ENCODE data around the gene MFSD8.
"Not testable (repeated sequence)": the region's sequence is repeated elsewhere in the genome, so short reads cannot be mapped to it uniquely, and the experiment has no call there.

Gene MFSD8

GRCh38 chr4:127965062-127965802, at the start of gene MFSD8, which contains the start of gene ABHD18:
TSS of gene MFSD8 (minus strand) at chr4:127965173. CDS start at chr4:127965133, 40 bp downstream.
TSS of gene ABHD18 (plus strand) at chr4:127965406. CDS start at chr4:127982956, 17,550 bp downstream.
- Histone ChIP-seq H3K36me3 (replicated peaks) (peaks cover 8% of the 10 kb centered on the region), H3K4me1 (peaks cover 7% of the 10 kb centered on the region), H3K27me3 (ENCODE audit: low read depth) (no peaks in the 10 kb centered on the region), H3K4me3 (peak within 1 kb of the TSS; percentile 95), H3K9me3 (no peaks in the 10 kb centered on the region; the same call in 1 of the 2 replicates)
- in situ Hi-C loops (cut with MboI; ENCODE audit: low sequenced_read_pairs) = no loop called here
- DNase-seq (ENCODE audit: low spot score in 2 of 2) = peak; percentile 97 to 99

- no peaks in the 10 kb centered on the region for H3K36me3 ChIP-seq (replicated peaks)
- peaks cover 11% of the 10 kb centered on the region for H3K4me1 ChIP-seq
- DNase-seq (ENCODE audit: low spot score in 2 of 2) = no peak
- in situ Hi-C loops (cut with MboI; ENCODE audit: low sequenced_read_pairs) = no loop called here
- no peak overlapping the region for H3K4me3 ChIP-seq
- no peaks in the 10 kb centered on the region for H3K9me3 ChIP-seq
- H3K27me3 ChIP-seq (ENCODE audit: low read depth) = no peaks in the 10 kb centered on the region
Measured at GRCh38 chr4:128009428-128009827, 44.5 kb upstream of the MFSD8 start.

GRCh38 chr4:128006592-128006991, 41.6 kb upstream of the MFSD8 start:
- H3K36me3 ChIP-seq (replicated peaks) = no peaks in the 10 kb centered on the region
- H3K4me1 ChIP-seq = peaks cover 11% of the 10 kb centered on the region
- no peaks in the 10 kb centered on the region for H3K27me3 ChIP-seq (ENCODE audit: low read depth)
- no peak for DNase-seq (ENCODE audit: low spot score in 2 of 2)
- no peaks in the 10 kb centered on the region for H3K9me3 ChIP-seq
- no peak overlapping the region for H3K4me3 ChIP-seq
- in situ Hi-C loops (cut with MboI; ENCODE audit: low sequenced_read_pairs) = no loop called here

- no peaks in the 10 kb centered on the region; the same call in 1 of the 2 replicates for H3K9me3 ChIP-seq
- 0 out of 2 replicates have a peak, but pooled peaks cover 2% of the 10 kb centered on the region for H3K4me1 ChIP-seq
- no peak for DNase-seq (ENCODE audit: low spot score in 2 of 2)
- H3K27me3 ChIP-seq (ENCODE audit: low read depth) = no peaks in the 10 kb centered on the region
- in situ Hi-C loops (cut with MboI; ENCODE audit: low sequenced_read_pairs) = no loop called here
- no peak overlapping the region for H3K4me3 ChIP-seq
- 0 out of 2 replicates have a peak, but pooled peaks cover 5% of the 10 kb centered on the region for H3K36me3 ChIP-seq (replicated peaks)
Measured at GRCh38 chr4:127997534-127998388, 32.8 kb upstream of the MFSD8 start.

- in situ Hi-C loops (cut with MboI; ENCODE audit: low sequenced_read_pairs); H3K4me3 ChIP-seq; DNase-seq (ENCODE audit: low spot score in 2 of 2); H3K27me3 ChIP-seq (ENCODE audit: low read depth); H3K4me1 ChIP-seq; H3K36me3 ChIP-seq (replicated peaks); H3K9me3 ChIP-seq: not testable (repeated sequence)
Measured at GRCh38 chr4:127996521-127996920, 31.5 kb upstream of the MFSD8 start.

GRCh38 chr4:127995776-127996175, 30.8 kb upstream of the MFSD8 start:
- H3K4me1 ChIP-seq = no peaks in the 10 kb centered on the region
- 0 out of 2 replicates have a peak, but pooled peaks cover 5% of the 10 kb centered on the region for H3K36me3 ChIP-seq (replicated peaks)
- no peak overlapping the region for H3K4me3 ChIP-seq
- no peak for DNase-seq (ENCODE audit: low spot score in 2 of 2)
- in situ Hi-C loops (cut with MboI; ENCODE audit: low sequenced_read_pairs) = no loop called here
- H3K27me3 ChIP-seq (ENCODE audit: low read depth) = no peaks in the 10 kb centered on the region
- H3K9me3 ChIP-seq = no peaks in the 10 kb centered on the region; the same call in 1 of the 2 replicates

GRCh38 chr4:127993151-127993550, 28.2 kb upstream of the MFSD8 start:
- in situ Hi-C loops (cut with MboI; ENCODE audit: low sequenced_read_pairs) = no loop called here
- no peaks in the 10 kb centered on the region for H3K36me3 ChIP-seq (replicated peaks)
- DNase-seq (ENCODE audit: low spot score in 2 of 2) = no peak
- H3K4me3 ChIP-seq = no peak overlapping the region
- H3K9me3 ChIP-seq = no peaks in the 10 kb centered on the region
- H3K27me3 ChIP-seq (ENCODE audit: low read depth) = no peaks in the 10 kb centered on the region
- H3K4me1 ChIP-seq = no peaks in the 10 kb centered on the region

GRCh38 chr4:127988638-127989037, 23.7 kb upstream of the MFSD8 start:
- peaks cover 8% of the 10 kb centered on the region; the same call in 1 of the 2 replicates for H3K36me3 ChIP-seq (replicated peaks)
- no peaks in the 10 kb centered on the region for H3K9me3 ChIP-seq
- DNase-seq (ENCODE audit: low spot score in 2 of 2) = no peak
- in situ Hi-C loops (cut with MboI; ENCODE audit: low sequenced_read_pairs) = no loop called here
- no peak overlapping the region for H3K4me3 ChIP-seq
- H3K4me1 ChIP-seq = no peaks in the 10 kb centered on the region
- H3K27me3 ChIP-seq (ENCODE audit: low read depth) = no peaks in the 10 kb centered on the region

GRCh38 chr4:127985989-127986388, 21.0 kb upstream of the MFSD8 start:
- in situ Hi-C loops (cut with MboI; ENCODE audit: low sequenced_read_pairs) = no loop called here
- DNase-seq (ENCODE audit: low spot score in 2 of 2) = no peak
- Histone ChIP-seq H3K9me3 (no peaks in the 10 kb centered on the region), H3K36me3 (replicated peaks) (peaks cover 8% of the 10 kb centered on the region; the same call in 1 of the 2 replicates), H3K27me3 (ENCODE audit: low read depth) (no peaks in the 10 kb centered on the region), H3K4me1 (no peaks in the 10 kb centered on the region), H3K4me3 (no peak overlapping the region)

GRCh38 chr4:127982445-127982844, 17.5 kb upstream of the MFSD8 start:
- H3K36me3 ChIP-seq (replicated peaks) = peaks cover 8% of the 10 kb centered on the region; the same call in 1 of the 2 replicates
- no peak for DNase-seq (ENCODE audit: low spot score in 2 of 2)
- no peak overlapping the region for H3K4me3 ChIP-seq
- no peaks in the 10 kb centered on the region for H3K4me1 ChIP-seq
- in situ Hi-C loops (cut with MboI; ENCODE audit: low sequenced_read_pairs) = no loop called here
- H3K9me3 ChIP-seq = no peaks in the 10 kb centered on the region
- H3K27me3 ChIP-seq (ENCODE audit: low read depth) = no peaks in the 10 kb centered on the region

- Histone ChIP-seq H3K9me3 (no peaks in the 10 kb centered on the region), H3K36me3 (replicated peaks) (no peaks in the 10 kb centered on the region), H3K4me3 (no peak overlapping the region), H3K4me1 (no peaks in the 10 kb centered on the region), H3K27me3 (ENCODE audit: low read depth) (no peaks in the 10 kb centered on the region)
- no peak for DNase-seq (ENCODE audit: low spot score in 2 of 2)
- in situ Hi-C loops (cut with MboI; ENCODE audit: low sequenced_read_pairs) = no loop called here
Measured at GRCh38 chr4:127978930-127979329, 14.0 kb upstream of the MFSD8 start.

- Histone ChIP-seq H3K4me3 (no peak overlapping the region), H3K36me3 (replicated peaks) (no peaks in the 10 kb centered on the region), H3K27me3 (ENCODE audit: low read depth) (no peaks in the 10 kb centered on the region), H3K9me3 (no peaks in the 10 kb centered on the region), H3K4me1 (no peaks in the 10 kb centered on the region)
- in situ Hi-C loops (cut with MboI; ENCODE audit: low sequenced_read_pairs) = no loop called here
- no peak for DNase-seq (ENCODE audit: low spot score in 2 of 2)
Measured at GRCh38 chr4:127975121-127975770, 10.3 kb upstream of the MFSD8 start.

- H3K9me3 ChIP-seq; DNase-seq (ENCODE audit: low spot score in 2 of 2); H3K27me3 ChIP-seq (ENCODE audit: low read depth); H3K36me3 ChIP-seq (replicated peaks); H3K4me3 ChIP-seq; H3K4me1 ChIP-seq; in situ Hi-C loops (cut with MboI; ENCODE audit: low sequenced_read_pairs): not testable (repeated sequence)
Measured at GRCh38 chr4:127970925-127971324, 6.0 kb upstream of the MFSD8 start.
